Measurements from ENCODE around the gene ERICH3. TPM values are rescaled to one million over a fixed set of nuclear protein-coding genes. Genes with fewer than 3 reads are reported as not detected.

The ERICH3 gene
- polyA plus RNA-seq, 1 donor (not counting 4 experiments of a cell fraction or from before 2014, with no cell fraction given): not detected

GRCh38 chr1:74697832-74698231 is 24.2 kb upstream of the ERICH3 start:
- H2AFZ ChIP-seq (ENCODE audit: control insufficient read depth, low read length): no peak overlapping the region
- FAIRE-seq: no peak

GRCh38 chr1:74693473-74693872 is 19.9 kb upstream of the ERICH3 start:
- H2AFZ ChIP-seq (ENCODE audit: control insufficient read depth, low read length): no peak overlapping the region
- FAIRE-seq (peak; percentile 48), DNase-seq (ENCODE audit: low read depth, low spot score) (no peak)
- no peak overlapping the region for H3K27ac ChIP-seq (ENCODE audit: control insufficient read depth, insufficient read depth, low read length)
- dilution Hi-C loops (cut with MboI; ENCODE audit: extremely low pct_ligation_motif_present, low sequenced_read_pairs): no loop called here
- no peaks in the 10 kb centered on the region for H3K9me1 ChIP-seq (ENCODE audit: control insufficient read depth, extremely low read depth, insufficient read depth, low read length)
- no peaks in the 10 kb centered on the region for H3K9me3 ChIP-seq (ENCODE audit: control insufficient read depth, low read depth, low read length)
- H4K20me1 ChIP-seq (ENCODE audit: control insufficient read depth, extremely low read depth, insufficient read depth, low read length): no peaks in the 10 kb centered on the region
- no peaks in the 10 kb centered on the region for H3K79me2 ChIP-seq (ENCODE audit: control insufficient read depth, insufficient read depth, low read length)
- no peak for TF ChIP-seq EZH2 (IDR thresholded peaks at IDR 0.05; ENCODE audit: low read length)
- TF ChIP-seq, protein P1, sequence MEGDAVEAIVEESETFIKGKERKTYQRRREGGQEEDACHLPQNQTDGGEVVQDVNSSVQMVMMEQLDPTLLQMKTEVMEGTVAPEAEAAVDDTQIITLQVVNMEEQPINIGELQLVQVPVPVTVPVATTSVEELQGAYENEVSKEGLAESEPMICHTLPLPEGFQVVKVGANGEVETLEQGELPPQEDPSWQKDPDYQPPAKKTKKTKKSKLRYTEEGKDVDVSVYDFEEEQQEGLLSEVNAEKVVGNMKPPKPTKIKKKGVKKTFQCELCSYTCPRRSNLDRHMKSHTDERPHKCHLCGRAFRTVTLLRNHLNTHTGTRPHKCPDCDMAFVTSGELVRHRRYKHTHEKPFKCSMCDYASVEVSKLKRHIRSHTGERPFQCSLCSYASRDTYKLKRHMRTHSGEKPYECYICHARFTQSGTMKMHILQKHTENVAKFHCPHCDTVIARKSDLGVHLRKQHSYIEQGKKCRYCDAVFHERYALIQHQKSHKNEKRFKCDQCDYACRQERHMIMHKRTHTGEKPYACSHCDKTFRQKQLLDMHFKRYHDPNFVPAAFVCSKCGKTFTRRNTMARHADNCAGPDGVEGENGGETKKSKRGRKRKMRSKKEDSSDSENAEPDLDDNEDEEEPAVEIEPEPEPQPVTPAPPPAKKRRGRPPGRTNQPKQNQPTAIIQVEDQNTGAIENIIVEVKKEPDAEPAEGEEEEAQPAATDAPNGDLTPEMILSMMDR (optimal IDR thresholded peaks at IDR 0.05 in 1 of 3, IDR thresholded peaks at IDR 0.05 in 1 of 3, conservative IDR thresholded peaks at IDR 0.05 in 1 of 3; ENCODE audit: extremely low read depth in 1 of 3, insufficient read depth in 2 of 3, low read length in 3 of 3): no peak
- no peak overlapping the region for H3K4me3 ChIP-seq (ENCODE audit: control insufficient read depth in 2 of 3, extremely low read depth in 1 of 3, insufficient read depth in 2 of 3, low read depth in 1 of 3, low read length in 3 of 3)
- H3K36me3 ChIP-seq (ENCODE audit: control insufficient read depth in 2 of 2, extremely low read depth in 1 of 2, insufficient read depth in 2 of 2, low read length in 2 of 2): no peaks in the 10 kb centered on the region
- H3K4me2 ChIP-seq (ENCODE audit: control insufficient read depth, extremely low read depth, insufficient read depth, low read depth, low read length): peak overlapping the region; percentile 22
- H3K27me3 ChIP-seq (ENCODE audit: control insufficient read depth, extremely low read depth, insufficient read depth, low read length): no peaks in the 10 kb centered on the region
- H3K4me1 ChIP-seq (ENCODE audit: control insufficient read depth, extremely low read depth, insufficient read depth, low read length): peaks cover 4% of the 10 kb centered on the region
- no peak overlapping the region for H3K9ac ChIP-seq (ENCODE audit: control insufficient read depth, extremely low read depth, insufficient read depth, low read length)

More at GRCh38 chr1:74697832-74698231, 24.2 kb upstream of the ERICH3 start:
- H4K20me1 ChIP-seq (ENCODE audit: control insufficient read depth, extremely low read depth, insufficient read depth, low read length): no peaks in the 10 kb centered on the region
- H3K9me3 ChIP-seq (ENCODE audit: control insufficient read depth, low read depth, low read length): no peaks in the 10 kb centered on the region
- no peak overlapping the region for H3K9ac ChIP-seq (ENCODE audit: control insufficient read depth, extremely low read depth, insufficient read depth, low read length)
- H3K27me3 ChIP-seq (ENCODE audit: control insufficient read depth, extremely low read depth, insufficient read depth, low read length): no peaks in the 10 kb centered on the region
- DNase-seq (ENCODE audit: low read depth, low spot score): no peak
- no peaks in the 10 kb centered on the region for H3K36me3 ChIP-seq (ENCODE audit: control insufficient read depth in 2 of 2, extremely low read depth in 1 of 2, insufficient read depth in 2 of 2, low read length in 2 of 2)
- H3K27ac ChIP-seq (ENCODE audit: control insufficient read depth, insufficient read depth, low read length): no peak overlapping the region
- no peak overlapping the region for H3K4me2 ChIP-seq (ENCODE audit: control insufficient read depth, extremely low read depth, insufficient read depth, low read depth, low read length)
- no peaks in the 10 kb centered on the region for H3K9me1 ChIP-seq (ENCODE audit: control insufficient read depth, extremely low read depth, insufficient read depth, low read length)
- no peak for TF ChIP-seq EZH2 (IDR thresholded peaks at IDR 0.05; ENCODE audit: low read length)
- TF ChIP-seq, protein P1 (optimal IDR thresholded peaks at IDR 0.05 in 1 of 3, IDR thresholded peaks at IDR 0.05 in 1 of 3, conservative IDR thresholded peaks at IDR 0.05 in 1 of 3; ENCODE audit: extremely low read depth in 1 of 3, insufficient read depth in 2 of 3, low read length in 3 of 3): no peak
- H3K79me2 ChIP-seq (ENCODE audit: control insufficient read depth, insufficient read depth, low read length): no peaks in the 10 kb centered on the region
- H3K4me1 ChIP-seq (ENCODE audit: control insufficient read depth, extremely low read depth, insufficient read depth, low read length): peaks cover 4% of the 10 kb centered on the region
- no peak overlapping the region for H3K4me3 ChIP-seq (ENCODE audit: control insufficient read depth in 2 of 3, extremely low read depth in 1 of 3, insufficient read depth in 2 of 3, low read depth in 1 of 3, low read length in 3 of 3)
- dilution Hi-C loops (cut with MboI; ENCODE audit: extremely low pct_ligation_motif_present, low sequenced_read_pairs): no loop called here

All from keratinocyte (primary cell).